Putamen (tissue), 1 donor: ENCODE results near the gene VEGFA.

Experiments used
- DNase-seq: peaks from one replicate; pipeline ENCODE4 v3.0.0-alpha.2; 2016; ENCODE audit warnings: low spot score

Gene VEGFA

DNA sequence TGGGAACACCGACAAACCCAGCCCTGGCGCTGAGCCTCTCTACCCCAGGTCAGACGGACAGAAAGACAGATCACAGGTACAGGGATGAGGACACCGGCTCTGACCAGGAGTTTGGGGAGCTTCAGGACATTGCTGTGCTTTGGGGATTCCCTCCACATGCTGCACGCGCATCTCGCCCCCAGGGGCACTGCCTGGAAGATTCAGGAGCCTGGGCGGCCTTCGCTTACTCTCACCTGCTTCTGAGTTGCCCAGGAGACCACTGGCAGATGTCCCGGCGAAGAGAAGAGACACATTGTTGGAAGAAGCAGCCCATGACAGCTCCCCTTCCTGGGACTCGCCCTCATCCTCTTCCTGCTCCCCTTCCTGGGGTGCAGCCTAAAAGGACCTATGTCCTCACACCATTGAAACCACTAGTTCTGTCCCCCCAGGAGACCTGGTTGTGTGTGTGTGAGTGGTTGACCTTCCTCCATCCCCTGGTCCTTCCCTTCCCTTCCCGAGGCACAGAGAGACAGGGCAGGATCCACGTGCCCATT lies 15.3 kb downstream of the VEGFA start:
- DNase-seq: no peak

DNA sequence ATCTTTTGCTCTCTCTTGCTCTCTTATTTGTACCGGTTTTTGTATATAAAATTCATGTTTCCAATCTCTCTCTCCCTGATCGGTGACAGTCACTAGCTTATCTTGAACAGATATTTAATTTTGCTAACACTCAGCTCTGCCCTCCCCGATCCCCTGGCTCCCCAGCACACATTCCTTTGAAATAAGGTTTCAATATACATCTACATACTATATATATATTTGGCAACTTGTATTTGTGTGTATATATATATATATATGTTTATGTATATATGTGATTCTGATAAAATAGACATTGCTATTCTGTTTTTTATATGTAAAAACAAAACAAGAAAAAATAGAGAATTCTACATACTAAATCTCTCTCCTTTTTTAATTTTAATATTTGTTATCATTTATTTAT lies 15.9 kb downstream of the VEGFA start:
- no peak for DNase-seq

DNA sequence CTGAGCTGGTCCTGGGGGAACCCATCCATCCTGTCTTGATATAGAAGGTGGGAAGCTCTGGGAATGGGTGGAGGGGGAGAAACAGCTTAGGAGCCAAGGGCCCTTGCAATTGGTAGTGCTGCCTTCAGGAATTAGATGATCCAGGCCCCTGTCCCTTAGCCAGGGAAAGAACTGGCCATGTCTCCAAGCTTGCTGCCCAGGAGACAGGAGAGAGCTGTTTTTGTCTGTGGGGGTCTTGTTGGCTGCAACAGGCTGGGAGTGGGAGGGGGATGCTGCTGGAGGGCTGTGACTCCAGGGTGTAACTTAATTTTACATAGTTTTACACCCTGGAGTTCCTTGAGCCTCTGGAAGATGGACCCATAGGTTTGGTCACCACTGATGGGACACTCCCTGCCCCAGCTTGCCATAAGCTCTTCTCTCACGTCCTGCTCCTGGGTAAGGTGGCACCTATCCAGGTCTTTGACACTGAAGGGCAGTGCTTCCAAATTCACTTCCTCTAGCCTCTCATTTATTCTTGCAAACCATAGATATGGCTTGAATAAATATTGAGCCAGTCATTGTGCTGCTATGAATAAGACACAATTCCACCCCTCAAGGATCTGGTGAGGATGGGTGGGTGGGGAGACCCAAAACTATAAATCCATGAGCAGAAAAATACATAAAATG lies 16.8 kb downstream of the VEGFA start:
- no peak for DNase-seq

DNA sequence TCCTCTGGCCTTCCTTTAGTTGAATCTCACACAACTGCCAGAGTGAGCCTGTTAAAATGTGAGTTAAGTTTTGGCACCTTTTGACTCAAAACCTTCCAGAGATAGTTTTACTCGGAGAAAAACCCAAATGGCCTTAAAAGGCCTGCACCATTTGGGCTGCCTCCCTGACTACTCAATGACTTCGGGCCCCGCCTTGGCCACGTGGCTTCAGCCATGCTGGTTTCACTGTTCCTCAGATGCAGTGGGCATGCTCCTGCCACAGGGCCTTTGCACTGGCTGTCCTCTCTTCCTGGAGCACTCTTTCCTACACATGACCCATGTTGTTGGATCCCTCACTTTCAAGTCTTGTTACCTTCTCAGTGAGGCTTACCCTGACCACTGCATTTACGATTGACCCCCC lies 18.3 kb downstream of the VEGFA start:
- no peak for DNase-seq

DNA sequence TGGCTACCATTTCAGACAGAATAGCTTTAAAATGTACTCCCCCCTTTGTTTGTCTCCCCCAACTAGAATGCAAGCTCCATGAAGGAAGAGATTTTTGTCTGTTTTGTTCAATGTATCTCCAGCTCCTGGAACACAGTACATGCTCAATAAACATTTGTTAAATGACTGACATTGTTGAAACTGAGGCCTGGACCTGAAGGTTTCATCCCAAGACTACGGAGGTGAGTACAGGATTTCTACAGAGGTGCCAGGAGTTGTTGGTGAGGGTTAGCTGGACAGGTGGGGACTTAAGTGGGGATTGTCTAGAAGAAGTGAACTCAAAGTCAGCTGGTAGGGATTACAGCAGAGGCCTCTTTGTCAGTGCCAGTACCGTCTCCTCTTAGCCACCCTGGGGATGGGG lies 19.4 kb downstream of the VEGFA start:
- DNase-seq: no peak

DNA sequence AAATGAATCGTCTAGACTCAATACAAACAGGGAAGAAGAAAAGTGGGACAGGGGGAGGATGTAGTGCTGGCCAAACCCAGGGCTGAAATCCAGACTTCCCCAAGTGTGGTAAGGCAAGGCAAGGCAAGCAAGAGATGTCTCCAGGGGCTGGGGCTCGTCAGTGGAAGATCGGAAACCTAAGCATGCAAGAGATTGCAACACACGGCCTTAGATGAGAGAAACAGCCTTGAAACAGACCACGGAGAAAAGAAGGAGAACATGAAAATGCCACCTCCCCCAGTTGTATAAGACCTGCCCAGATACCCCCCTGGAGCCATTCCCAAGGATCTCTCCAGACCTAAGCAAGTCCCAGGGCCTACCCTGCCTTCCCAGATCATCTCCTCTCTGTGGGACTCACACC lies 20.0 kb downstream of the VEGFA start:
- no peak for DNase-seq

DNA sequence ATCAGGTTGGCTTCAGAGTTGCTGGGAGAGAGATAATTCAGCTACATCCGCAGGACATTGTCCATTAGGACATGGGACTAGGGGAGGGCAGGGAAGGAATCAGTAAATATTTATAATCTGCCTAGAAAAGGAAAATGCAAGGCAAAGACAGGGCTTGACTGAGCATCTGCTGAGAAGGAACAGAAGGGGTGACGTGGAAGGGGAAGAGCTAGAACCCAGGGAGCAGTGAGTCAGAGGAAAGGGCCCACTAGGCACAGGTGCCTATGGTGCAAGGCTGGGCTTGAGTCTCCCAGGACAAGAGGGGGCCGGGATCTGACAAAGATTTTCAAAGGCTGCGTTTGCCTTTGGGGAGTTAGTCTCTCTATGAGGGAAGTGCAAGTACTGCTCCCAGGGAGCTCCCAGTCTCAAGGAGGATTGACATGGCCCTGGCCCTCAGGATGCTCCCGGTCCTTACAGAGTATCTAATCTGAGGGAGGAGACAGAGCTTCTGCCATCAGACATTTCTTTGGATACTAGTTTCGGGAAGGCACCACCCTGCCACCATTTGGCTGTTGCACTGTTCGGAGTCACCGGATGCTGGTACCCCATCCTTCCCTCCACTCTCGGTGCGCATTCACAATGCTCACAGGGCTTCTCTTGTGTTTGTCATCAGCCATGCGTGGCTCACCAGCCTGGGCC lies 21.9 kb downstream of the VEGFA start:
- no peak for DNase-seq

DNA sequence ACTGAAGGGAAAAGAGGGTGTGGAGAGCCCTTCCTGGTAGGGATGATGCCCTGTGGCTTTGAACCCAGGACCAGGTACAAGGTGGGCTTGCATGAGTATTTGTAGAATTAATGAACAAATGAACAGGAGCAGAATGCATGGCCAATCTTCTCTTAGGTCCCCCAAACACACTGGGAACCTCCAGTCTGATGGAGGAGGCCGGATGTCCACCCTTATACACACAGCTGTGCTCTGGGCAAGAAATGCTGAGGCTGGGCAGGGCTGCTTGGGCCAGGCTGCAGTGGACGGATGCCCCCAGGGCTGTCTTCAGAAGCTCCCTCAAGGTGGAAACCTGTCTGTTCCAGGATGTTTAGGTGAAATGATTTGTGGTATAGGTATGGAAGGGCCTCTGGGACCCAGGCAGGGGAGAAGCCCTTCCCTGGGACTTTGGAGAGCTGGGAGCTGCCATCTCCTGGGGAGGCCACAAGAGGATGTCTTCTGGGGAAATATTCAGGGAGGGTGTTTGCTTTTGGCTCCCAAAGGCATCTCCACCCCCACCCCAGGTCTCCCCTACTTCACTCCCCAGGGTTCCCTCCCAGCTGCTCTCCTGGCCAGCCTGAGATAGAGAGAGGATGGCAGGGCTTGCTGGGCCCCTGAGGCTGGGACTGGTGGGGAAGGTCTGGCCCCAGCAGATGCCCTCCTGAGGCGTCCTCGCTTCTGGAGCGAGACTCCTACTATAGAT lies 23.3 kb downstream of the VEGFA start:
- no peak for DNase-seq

DNA sequence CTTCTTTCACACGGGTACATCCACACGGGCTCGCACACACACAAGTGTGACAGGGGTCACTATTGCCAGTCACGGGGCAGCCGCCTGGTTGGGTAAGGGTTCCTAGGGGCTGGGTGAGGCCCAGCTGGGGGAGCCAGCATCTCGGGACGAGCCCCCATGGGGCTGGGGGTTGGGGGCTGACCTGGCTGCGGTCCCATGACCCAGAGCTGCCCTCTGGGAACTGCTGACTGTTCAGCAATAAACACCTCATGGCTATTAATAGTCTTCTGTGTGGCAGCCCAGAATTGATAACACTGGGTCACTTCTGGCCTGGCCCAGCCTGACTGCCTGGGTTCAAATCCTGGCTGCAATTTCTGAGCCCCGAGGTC lies 23.8 kb downstream of the VEGFA start:
- DNase-seq: no peak

DNA sequence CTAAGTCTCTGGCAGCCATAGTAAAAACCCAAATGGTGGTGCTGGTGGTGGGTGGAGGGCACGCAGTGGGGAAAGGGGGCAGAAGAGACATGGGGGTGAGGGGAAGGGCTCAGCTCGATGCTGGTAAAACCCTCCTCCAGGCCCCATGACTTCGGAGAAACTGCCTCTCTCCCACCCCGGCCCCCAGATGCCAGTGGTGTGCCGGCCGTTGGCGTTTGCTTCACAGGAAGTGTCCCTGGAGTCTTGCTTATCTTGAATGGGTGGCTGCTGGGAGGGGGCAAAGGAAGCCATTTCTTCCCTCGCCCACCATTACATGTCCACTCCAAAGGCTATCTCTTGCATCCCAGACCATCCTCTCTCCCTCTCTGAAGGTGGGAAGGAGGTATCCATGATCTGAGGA lies 25.4 kb downstream of the VEGFA start:
- no peak for DNase-seq

DNA sequence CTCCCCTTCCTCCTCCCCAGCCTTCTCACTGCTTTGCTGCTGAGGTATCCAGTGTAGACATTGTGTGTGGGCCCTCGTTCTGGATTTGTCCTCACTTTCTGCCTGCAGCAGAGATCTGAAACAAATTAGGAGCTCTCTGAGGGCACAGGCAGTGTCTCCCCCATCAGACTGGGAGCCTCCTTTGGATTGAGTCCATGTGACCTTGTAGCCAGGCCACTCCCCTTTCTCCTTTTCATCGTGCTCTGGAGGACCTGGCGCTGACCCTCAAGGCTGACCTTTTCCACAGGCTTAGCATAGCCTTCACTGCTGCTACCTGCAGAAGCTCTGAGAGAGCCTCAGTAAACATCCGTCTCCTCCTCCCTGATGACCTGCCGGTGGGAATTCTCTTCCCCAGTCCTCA lies 26.2 kb downstream of the VEGFA start:
- no peak for DNase-seq

DNA sequence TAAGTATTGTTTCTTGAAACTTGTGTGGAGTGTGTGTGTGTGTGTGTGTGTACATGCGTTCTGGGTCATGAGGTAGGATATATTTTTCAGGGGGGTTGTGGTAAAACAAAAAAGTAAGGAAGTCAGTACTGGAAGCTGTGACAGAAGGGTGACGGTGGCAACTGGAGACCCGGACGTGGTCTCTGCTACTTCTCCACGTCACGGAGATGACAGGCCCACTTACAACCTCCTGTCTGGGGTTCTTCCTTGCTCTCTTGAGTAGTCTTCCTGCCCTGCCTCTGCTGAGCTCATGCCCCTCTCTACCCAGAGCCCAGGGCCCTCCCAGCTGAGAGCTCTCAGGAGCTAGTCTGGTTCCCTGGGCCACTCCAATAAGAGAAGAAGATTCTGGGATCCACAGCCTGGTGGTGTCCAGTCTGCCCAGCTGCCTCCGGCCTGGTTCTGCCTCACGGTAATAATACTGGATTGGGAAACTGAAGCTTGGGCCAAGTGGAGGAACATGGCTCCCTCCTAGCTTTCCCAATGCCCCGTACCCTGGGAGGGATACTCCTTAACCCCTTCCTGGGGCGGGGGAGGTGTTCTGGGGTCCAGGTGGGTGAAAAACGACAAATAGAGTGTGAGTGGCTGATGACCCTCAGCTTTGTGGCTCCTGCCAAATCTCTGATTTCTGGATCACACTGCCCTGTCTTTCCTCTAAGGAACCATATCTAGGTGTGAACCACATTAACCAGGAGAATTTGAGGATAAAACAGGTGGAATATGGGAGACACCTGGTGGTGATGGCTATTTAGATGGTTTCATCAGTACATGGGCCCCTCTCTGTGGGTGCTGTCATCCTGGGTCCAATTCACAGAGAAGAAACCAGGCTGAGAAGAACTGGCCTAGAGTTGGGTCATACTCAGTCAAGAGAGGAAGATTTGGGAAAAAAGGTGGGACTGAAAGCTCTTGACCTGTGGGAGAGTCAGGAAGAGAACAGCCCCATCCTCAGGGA lies 27.2 kb downstream of the VEGFA start:
- no peak for DNase-seq

DNA sequence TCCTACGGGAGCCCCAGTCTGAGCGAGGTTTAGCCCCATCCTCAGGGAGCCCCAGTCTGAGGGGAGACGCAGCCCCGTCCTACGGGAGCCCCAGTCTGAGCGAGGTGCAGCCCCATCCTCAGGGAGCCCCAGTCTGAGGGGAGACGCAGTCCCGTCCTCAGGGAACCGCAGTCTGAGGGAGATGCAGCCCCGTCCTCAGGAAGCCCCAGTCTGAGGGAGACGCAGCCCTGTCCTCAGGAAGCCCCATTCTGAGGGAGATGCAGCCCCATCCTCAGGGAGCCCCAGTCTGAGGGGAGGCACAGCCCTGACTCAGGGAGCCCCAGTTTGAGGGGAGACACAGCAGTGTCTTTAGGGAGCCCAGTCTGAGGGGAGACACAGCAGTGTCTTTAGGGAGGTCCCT lies 27.9 kb downstream of the VEGFA start:
- DNase-seq: no peak

DNA sequence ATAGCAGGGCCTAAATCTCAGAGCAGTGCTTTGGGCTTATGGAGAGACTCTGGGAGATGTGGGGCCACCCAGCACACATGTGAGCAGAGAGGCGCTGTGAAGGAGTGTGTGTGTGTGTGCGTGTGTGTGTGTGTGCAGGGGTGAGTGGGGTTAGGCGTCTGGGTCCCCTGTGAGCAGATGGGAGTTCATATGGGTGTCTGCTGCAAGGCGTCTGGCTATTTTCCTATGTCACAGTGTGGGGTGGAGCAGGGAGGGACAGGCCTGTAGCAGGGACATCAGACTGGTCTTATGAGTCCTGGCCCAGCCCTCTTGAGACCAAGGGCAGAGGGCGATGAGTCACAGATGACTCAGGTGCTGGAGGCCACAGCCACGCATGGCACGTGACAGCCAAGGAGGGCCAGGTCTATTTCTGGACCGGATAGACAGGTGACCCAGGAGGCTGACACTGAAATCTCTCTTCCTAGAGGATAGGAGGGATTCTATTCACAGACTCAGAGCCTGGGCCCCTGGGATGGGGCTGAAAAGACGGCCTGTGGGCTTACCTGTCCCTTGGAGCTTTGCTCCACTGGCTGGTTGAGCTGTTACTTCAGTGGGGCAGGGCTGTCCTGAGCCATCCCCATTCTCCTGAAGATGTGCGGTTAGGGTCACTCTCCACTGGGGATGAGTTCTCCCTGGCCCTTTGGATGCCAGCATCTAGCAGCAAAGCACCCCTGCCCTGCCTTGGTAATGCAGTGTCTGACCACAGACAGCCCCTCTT lies 28.9 kb downstream of the VEGFA start:
- no peak for DNase-seq

DNA sequence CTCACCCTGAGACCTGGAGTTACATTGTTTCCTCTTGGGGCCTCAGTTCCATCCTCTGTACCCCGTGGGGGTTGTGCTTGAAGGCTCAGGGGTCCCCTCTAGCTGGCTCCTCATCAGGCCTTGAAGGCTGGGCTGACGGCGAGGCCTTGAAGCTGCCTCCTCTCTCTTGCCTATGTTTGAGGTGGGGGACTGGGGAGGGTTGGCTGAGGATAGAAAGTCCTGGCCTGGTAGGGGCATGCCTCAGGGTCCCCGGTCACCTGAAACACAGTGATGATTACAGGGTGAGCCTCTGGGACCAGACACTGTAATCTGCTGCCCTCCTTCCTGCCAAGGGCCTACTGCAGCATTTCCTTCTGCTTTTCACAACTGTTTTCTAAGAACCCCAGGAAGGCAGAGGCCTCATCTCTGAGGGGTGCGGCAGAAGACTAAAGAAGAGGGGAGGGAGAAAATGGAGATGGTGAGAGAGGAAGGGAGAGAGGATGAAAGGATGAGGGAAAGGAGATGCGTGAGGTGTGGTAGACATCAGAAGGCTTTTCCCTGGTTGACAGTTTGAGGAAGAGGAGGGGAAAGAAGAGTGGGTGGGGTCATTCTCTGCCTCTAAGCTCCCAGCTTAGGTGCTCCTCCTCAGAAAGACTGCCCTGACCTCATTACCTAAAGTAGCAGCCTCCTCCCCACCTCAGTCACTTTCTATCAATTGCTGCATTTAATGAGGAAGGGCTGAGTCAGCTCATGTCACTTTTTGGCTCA lies 29.7 kb downstream of the VEGFA start:
- DNase-seq: peak; percentile 35

DNA sequence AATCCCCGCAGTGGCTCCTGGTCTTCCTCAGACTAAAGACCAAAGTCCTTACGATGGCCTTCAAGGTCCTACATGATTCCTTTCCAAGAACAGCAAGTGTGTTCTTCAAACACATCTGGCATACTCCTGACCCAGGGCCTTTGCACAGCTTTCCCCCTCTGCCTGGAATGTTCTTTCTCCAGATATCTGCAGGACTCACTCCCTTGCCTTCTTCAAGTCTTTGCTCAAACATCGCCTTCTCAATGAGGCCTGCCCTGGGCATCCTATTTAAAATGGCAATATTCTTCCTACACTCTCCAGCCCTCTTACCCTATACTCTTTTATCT lies 30.2 kb downstream of the VEGFA start:
- DNase-seq: no peak

DNA sequence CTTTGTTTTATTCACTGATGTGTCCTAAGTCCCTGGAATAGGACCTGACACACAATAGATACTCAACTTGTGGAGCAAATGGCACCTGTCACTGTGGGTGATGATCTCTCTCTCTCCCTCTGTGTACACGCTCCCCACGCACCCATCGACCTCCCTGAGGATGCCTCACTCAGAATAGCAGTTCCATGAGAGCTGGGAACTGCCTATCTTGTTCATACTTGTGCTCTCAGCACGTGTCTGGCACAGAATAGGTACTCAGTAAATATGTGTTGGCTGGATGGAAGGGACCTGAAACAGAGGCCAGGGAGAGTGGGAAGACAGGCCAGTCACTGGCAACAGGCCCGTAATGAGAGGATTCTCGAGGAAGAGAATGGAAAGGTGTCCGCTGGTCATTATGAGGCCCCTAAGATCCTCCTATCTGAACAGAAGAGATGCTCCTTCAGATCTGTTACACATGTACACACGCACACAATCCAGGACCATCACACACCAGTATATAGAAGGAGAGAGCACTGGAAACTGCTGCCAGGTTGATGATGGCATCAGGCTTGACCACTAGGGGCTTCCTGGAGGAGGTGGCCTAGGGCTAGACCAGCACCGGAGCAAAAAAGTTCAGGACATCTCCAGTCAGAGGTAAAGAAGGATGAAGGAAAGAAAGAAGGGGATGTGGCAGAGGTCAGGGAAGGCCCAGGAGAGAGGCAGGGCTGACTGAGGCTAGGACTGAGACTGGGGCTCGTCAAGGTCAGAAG lies 30.9 kb downstream of the VEGFA start:
- DNase-seq: peak; percentile 10

DNA sequence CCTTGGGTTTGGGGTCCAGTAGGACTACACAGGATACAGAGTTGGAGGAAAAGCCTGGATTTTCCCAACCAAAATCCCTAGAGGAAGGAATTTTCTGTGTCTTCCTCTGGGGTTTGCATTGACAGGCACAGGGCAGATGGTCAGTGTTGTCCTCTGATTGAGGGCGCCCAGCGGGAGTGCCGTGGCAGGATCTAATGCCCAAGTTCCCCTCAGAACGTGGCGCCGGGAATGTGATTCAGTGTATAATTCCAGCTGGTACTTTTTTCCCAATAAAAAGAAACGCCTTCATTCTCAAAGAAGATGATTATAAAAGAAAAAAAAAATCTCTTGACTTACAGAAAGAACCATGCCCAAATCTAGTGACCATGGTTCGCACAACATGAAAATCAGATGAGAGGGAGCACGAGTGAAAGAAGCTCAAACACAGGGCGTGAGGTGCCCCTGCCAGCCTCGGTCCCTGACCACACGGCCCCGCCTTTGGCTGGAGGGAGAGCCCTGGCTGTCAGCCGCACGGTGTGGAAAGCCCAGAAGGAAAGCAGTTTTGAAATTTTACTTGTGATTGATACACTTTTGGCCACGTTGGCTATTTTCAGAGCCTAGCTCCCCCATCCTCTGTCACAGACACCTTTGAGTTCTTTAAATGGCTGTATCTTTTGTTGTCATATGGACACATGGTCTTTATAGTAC lies 31.6 kb downstream of the VEGFA start:
- DNase-seq: no peak

DNA sequence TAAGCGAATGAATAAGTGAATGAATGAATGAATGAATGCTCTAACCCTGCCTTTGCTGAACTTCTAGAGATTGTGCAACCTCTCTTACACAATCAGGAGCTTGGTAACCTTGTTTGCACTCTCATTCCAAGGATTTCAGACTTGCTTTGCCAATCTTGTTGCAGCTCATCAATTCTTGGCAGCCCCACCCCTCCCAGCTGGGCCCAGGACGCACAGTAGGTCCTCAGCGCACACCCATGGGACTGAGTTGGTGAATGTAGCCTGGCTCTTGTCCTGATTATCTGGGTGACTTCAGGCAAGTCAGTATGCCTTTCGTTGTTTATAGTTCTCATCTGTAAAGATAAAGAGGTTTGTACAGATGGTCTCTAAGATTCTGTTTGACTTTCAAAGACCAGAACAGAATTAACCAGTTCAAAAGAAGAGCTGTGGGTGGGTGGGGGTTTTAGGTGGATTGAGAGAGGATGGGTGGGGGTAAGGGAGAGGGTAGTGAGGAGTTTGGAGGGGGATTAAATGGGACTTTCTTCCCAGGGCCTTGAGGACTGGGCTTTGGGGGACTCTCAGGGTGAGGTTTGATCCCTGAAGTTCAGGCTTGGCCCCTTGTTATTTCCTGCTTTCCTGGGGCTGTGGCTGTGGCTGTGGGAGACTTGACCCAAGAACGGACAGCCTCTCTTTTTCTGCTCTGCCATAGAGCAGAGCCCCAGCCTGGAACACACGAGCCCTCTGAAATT lies 33.2 kb downstream of the VEGFA start:
- no peak for DNase-seq
